HG02763 (cell line): ENCODE measurements around the gene NDUFB11.
"Not testable (repeated sequence)": the region's sequence is repeated elsewhere in the genome, so short reads cannot be mapped to it uniquely, and the experiment has no call there.

Experiments
- ATAC-seq: cut with Tn5 transposase; IDR thresholded peaks from one replicate; pipeline ENCODE4 v1.9.1; 2021; ENCODE audit warnings: mild to moderate bottlenecking, moderate library complexity; ENCODE audit not compliant: unreplicated experiment

The NDUFB11 gene

DNA sequence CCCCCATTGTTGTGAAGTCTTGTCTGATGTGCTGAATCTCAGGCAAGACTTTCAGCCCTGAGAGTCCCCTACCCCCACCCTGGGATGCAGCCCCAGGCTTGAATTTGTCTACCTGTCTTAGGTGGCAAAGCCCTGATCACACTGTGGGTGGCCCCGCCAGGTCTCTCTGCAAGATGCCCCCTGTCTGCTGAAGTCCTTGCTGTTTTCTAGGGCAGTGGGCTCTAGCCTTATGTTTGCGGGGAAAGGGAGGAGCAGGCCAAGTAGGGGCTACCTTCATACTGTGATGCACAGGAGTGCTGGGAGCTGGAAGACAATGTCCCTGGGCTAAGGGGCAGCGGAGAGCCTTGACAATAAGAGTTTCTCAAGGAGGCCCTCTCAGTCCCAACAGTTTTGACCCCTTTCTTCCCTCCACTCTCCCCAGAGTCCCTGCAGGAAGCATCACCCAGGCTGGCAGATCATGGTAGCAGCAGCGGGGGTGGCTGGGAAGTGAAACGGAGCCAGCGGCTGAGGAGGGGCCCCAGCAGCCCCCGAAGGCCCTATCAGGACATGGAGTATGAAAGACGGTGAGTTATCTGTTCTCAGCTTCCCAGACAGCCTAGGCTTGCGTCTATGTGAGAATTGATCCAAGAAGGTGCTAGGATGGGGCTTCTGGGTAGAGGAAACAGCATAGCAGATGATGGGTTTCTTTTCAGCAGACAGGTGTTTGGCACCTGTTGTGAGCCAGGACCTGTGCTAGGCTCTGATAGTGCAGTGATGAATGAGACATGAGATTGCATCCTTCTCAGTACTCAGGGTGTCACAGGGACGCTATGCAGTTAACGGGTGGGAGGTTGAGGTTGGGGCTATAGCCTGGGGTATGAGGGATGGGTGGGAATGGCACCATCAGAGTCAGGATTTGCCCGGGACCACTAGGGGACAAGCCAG, 2.7 kb upstream of the NDUFB11 start:
- ATAC-seq = no peak

DNA sequence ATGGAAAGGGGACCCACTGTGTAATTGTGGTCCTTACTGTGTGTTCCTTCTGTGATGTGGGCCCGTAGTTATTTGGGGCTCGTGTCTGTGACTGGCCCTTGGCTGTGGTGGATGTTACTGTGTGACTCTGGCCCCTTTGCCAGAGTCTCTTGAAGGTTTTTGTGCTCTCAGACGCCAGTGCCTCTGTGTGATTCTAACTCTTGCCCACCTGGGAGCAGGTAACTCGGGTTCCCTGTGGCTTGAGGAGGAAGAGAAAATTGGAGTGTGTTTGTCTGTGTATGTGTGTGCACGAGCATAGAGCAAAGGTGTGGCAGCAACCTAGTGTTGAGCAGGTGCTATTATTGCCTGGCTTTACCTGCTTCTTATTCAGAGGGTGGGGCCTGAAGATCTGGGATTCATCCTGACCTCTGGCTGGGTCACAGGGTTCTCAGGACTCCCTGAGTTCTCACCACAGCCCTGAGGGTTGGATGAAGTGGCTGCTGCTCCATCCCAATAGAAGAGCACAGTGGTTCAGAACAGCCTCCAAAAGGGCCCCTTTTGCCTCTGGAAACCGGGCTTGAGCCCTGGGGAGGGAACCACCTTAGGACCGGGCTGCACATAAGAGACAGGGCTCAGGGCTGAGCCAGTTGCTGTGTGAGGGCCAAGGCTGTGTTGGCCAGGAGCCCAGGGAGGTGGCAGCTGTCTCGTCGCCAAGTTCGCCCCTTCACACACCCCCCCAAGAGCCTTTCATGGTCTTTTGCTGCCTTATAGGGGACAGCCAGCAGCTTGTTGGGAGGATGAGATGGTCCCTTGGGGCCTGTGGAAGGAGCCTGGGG, 1.8 kb upstream of the NDUFB11 start:
- ATAC-seq = no peak

DNA sequence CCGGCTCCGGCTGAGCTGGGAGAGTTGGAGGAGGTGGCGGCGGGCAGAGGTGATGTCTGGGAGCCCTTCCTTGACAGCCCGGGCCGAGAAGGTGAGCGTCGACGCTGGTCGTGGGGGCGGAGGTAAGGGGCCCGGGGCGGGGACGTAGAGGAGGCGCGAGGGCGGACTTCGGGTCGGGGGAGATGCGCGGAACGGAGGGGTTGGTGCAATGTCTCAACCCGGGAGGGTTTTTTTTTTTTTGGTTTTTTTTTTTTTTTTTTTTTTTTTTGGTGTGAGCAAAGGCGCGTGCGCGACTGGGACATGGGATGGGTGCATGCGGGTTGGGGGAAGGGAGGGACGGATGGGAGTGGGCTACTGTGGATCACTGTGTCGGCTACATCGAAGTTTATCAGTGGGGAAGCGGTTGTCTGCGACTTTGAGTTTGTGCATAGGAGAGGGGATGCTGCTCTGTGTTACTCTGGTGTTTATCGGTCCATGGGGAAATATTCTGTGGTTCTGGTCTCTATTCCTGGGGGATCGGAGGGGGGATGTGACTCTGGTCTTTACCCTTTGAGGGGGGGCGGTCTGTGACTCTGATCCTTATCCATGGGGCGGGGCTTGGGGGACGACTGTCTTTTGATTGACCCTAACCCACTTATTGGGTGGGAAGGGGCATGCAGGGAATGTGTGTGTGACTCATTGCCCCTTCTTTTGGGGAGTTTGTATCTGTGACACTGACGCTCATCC, 1.1 kb upstream of the NDUFB11 start:
- peak; percentile 18 for ATAC-seq

DNA sequence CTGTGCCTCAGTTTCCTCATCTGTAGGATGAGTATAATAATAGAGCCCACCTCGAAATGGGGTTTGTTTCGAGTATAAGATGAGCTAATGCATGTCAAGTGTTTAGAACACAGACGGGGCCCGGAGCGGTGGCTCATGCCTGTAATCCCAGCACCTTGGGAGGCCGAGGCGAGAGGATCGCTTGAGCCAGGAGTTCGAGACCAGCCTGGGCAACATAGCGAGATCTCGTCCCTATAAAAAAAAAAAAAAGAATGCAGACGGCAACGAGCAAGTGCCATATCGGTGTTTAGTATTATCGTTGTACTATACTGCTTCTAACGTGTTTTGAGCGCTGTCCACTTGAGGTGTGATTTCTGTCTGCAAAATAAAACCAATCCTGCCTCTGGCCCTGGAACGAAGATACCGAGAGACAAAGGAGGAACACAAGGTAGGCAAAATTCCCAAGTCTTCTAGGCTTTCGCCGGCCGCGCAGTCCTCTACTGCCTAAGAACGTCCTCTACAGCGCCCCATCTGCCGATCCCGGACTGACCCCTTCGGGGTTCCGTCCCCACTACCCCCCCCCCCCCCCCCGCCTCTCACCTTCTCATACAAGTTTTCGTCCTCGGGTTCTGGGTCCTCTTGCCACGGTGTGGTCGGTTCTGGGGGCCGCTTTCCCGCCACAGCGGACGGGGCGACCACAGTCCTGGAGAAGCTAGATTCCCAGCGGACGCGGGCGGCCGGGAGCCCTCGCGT, 442 bp downstream of the NDUFB11 start:
- ATAC-seq = peak; percentile 17

DNA sequence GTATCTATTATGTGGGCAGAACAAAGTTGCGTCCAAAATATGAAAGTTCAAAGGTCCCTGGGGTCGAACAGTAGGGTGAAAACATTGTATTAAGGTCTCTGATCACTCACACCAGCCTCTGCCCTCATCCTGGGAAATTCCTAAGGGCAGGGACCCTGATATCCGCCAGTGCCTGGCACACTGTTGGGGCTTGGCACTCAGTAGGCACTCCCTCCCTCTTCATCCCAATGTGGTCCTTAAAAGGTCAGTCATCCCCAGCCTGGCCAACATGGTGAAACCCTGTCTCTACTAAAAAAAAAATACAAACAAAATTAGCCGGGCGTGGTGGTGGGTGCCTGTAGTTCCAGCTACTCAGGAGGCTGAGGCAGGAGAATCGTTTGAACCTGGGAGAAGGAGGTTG, 6.3 kb downstream of the NDUFB11 start:
- no peak for ATAC-seq

DNA sequence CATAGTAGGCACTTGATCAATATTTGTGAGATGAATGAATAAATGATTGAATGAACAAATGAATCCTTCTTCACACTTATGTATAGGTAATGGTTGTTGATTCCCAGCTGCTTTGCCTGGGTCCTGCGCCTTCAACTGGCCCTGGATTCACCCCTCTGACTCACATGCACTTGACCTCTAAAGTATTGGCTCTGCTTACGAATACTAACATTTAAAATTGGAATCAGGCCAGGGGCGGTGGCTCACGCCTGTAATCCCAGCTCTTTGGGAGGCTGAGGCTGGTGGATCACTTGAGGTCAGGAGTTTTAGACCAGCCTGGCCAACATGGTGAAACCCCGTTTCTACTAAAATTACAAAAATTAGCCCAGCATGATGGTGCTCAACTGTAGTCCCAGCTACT, 8.9 kb downstream of the NDUFB11 start:
- ATAC-seq = not testable (repeated sequence)

DNA sequence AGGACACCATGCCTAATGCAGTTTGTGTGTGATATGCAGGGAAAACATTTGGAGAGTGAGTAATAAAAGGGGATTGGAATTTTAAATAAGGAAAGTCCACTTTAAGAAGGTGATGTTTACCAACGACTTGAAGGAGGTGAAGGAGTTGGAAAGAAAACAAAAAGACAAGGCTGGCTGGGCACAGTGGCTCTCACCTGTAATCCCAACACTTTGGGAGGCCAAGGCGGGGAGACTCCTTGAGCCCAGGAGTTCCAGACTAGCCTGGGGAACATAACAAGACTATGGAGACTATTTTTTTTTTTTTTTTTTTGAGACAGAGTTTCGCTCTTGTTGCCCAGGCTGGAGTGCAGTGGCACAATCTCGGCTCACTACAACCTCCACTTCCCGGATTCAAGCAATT, 11.0 kb downstream of the NDUFB11 start:
- no peak for ATAC-seq

DNA sequence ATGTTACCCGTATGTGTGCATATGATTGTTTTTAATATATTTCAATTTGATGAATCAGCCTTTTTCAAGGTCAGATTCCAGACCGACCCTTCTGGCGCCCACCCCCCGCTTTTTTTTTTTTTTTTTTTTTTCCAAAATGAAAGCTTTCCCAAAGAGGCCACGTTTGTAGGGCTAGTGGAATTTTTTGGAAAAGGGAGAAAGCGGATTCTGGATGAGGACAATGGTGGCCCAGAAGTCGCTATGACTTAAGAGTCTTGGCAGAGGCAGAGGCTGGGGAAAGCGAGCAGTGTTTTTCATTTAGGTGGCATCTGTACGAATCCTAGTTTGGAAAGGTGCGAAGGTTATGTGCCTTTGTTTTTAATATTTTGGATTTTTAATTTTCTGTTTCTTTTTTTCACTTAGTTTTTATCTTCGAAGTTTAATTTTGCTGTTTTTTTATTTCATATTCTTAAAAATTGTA, 14.6 kb downstream of the NDUFB11 start:
- ATAC-seq = no peak

DNA sequence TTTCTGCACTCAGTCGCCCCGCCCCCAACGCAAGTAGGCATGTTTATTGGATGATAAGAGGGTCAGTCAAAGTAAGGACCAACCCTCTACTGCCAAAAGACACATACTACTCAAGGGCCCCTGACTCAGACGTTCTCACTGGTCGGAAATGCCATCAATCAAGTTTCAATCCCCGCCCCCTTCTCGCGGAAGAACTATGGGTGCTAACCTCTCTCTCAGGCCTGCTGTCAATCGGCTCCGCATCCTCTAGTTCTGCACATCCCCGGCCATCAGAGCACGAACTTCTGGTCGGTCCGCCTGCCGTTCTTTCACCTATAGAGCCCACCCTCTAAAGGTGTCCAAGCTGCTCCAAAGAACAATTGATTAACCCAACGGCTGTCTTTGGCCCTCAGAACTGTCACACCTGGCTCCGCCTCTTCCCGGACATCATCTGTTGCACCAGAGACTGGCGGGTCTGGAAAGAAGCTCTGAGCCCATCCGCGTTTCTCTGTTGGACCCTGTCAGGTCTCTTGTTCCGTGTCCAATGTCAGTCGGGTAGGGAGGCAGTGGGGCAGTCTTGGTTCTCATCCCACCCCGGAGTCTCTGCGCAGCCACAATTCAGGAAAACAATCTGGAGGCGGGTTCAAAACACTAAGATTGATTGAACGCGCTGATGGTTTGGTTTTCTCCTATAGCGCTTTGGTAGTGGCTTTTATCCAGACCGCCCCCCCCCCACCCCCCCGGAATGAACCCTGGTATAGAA, 15.2 kb downstream of the NDUFB11 start:
- peak; percentile 95 for ATAC-seq

DNA sequence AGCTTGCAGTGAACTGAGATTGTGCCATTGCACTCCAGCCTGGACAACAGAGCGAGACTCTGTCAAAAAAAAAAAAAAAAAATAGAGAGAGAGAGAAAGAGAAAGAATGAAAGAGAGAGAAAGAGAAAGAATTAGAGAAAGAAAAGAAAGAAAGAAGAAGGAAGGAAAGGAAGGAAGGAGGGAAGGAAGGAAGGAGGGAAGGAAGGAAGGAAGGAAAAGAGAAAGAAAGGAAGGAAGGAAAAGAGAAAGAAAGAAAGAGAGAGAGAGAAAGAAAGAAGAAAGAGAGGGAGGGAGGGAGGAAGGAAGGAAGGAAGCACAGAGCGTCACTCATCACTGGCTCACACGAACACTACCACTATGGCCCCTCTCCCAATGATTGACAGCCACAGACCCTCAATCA, 20.0 kb downstream of the NDUFB11 start:
- not testable (repeated sequence) for ATAC-seq

DNA sequence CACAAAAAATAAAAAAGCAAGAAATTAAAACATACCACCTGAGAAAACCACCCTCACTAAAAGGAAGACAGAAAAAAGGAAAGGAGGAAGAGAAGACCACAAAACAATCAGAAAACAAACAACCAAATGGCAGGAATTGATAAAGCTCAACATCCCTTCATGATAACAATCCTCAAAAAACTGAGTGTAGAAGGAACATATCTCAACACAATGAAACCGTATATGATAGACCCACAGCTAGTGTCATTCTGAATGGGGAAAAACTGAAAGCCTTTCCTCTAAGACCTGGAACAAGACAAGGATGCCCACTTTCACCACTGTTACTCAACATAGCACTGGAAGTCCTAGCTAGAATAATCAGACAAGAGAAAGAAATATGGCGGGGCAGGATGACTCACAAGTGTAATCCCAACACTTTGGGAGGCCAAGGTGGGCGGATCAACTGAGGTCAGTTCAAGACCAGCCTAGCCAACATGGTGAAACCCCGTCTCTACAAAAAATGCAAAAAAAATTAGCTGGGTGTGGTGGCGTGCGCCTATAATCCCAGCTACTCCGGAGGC, 27.9 kb downstream of the NDUFB11 start:
- ATAC-seq = not testable (repeated sequence)

DNA sequence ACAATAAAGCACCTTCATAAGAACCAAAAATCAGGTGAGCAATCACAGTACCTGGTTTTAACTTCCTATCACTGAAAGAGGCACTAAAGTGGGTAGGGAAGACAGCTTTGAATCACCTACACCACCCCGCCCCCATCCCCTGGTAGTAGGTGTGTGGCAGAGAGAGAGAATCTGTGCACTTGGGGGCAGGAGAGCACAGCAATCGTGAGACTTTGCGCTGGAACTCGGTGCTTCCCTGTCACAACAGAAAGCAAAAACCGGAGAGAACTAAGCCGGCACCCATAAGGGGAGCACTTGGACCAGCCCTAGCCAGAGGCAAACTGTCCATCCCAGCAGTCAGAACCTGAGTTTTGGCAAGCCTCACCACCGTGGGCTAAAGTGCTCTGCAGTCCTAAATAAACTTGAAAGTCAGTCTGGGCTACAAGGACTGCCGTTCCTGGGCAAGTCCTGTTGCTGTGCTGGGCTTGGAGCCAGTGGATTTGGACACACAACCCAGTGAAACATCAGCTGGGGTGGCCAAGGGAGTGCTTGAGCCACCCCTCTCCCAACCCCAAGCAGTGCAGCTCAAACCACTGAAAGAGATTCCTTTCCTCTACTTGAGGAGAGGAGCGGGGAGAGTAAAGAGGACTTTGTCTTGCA, 32.1 kb downstream of the NDUFB11 start:
- no peak for ATAC-seq

DNA sequence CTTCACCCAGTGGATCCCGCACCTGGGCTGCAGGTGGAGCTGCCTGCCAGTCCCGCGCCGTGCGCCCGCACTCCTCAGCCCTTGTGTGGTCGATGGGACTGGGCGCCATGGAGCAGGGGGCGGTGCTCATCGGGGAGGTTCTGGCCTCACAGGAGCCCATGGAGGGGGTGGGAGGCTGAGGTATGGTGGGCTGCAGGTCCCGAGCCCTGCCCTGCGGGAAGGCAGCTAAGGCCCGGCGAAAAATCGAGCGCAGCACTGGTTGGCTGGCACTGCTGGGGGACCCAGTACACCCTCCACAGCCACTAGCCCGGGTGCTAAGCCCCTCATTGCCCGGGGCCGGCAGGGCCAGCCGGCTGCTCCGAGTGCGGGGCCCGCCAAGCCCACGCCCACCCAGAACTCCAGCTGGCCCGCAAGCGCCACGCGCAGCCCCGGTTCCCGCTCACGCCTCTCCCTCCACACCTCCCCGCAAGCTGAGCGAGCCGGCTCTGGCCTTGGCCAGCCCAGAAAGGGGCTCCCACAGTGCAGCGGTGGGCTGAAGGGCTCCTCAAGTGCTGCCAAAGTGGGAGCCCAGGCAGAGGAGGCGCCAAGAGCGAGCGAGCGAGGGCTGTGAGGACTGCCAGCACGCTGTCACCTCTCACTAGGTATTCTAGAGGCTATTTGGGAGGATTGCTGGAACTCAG, 33.4 kb downstream of the NDUFB11 start:
- not testable (repeated sequence) for ATAC-seq

DNA sequence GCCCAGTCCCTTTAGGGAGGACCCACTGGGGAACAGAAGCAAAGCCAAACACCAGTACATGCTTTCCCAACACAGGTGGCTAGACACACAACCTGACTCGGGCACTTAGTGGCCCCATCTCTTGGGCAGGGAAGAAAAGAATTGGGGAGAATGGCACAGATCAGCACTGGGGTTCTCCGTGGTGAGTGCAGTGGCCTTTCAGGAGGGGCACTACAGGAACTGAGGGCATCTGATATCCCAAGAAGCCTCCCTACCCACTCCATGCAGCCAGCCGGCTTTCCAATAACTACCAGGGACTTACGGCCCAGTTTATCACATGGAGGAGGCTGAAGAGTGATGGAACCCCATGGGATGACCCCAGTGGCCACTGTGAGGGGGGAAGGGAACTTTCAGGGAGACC, 43.3 kb downstream of the NDUFB11 start:
- no peak for ATAC-seq

DNA sequence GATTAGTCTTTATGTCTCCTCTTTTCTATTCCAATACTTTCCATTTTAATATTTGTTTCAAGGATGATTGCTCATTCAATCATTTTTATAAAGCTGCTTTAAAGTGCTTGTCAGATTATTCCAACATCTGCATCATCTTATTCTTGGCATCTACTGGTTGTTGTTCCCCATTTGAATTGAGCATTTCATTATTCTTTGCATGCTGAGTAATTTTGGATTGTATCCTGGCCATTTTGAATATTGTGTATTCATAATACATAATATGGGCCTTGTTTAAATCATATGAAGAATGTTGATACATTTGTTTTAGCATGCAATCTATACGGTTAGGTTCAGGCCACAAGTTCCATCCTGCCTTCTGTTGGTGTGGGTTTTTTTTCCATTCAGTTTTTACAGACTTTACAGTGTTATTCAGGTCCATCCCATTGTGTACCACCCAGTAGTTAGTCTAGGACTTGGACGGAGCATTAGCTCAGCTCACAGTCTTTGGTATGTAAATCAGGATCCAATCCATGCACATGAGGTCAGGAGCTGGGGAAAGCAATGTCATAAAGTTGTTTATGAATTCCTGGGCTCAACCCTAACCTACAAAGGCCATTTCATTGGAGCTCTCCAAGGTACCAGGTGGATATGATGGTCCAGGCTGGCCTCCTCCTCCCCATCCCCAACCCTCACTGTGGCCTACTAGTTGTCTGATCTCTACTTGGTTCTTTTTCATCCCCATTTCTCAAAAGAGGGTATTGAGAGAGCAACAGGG, 46.0 kb downstream of the NDUFB11 start:
- ATAC-seq = no peak

DNA sequence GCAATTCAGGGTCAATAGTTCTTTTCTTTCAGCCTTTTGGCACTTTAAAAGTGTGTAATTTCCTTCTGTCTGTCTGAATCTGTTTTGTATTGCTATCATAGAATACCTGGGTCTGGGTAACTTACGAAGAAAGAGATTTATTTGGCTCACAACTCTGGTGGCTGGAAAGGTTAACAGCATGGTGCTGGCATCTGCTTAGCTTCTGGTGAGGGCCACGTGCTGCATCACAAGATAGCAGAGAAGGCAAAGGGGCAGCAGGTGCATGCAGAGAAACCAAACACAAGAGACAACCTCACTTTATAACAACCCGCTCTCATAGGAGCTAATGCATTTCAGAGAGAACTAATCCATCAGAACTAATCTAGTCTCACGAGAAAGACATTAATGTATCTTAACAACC, 47.5 kb downstream of the NDUFB11 start:
- no peak for ATAC-seq

DNA sequence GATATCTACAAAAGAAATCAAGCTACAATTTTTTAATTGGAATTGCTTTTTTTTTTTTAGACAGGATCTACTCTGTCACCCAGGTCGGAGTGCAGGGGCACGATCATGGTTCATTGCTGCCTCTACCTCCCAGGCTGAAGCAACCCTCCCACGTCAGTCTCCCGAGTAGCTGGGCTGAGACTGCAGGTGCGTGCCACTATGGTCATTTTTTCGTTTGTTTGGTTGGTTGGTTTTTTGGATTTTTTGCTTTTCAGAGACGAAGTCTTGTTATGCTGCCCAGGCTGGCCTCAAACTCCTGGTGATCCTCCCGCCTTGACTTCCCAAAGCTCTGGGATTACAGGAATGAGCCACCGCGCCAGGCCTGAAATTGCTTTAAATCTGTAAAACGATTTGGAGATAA, 50.6 kb downstream of the NDUFB11 start:
- no peak for ATAC-seq

DNA sequence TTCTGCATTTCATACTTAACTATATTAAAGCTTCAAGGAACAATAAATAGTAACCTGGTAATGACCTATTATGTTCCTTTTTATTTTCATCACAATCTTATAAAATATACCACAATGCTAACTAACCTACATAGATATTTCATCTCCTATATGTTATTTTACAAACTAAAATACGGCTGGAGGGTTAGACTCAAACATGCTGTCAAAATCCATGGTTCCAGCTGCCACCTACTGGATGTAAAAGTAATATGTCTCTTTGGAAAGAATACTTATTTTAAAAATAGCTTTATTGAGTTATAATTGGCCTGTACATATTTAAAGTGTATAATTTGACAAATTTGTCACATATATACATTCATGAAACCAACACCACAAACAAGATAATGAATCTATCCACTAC, 51.3 kb downstream of the NDUFB11 start:
- no peak for ATAC-seq
